HCT116 (cell line): ENCODE measurements around the gene MPHOSPH8. TPM values are rescaled to one million over a fixed set of nuclear protein-coding genes. Genes with fewer than 3 reads are reported as not detected.

Experiments used
- ATAC-seq: fragments of 200-7000 bp; cut with Tn5 transposase; 2 replicates; pipeline ENCODE4 v1.9.1; 2020; ENCODE audit warnings: mild to moderate bottlenecking, moderate library complexity
- BruUV-seq: library from RNA; stranded (reverse); fragments of 400-500 nt; replicated peaks from 2 replicates; lab custom pipeline; 2021; lab: Mats Ljungman, UMichigan
- CTCF ChIA-PET: fragments of 300-600 bp; sonication (Branson Sonifier 250); formaldehyde crosslinking; loops from one replicate; lab custom pipeline; 2021; ENCODE audit warnings: antibody characterized with exemption; lab: Charles Lee
- POLR2A ChIA-PET: fragments of 300-600, 350-600 bp; sonication (Branson Sonifier 250); formaldehyde crosslinking; loops from one replicate; lab custom pipeline; 2021; ENCODE audit warnings: antibody characterized with exemption; lab: Charles Lee
- RAD21 ChIA-PET, 2 experiments: fragments of 300-600 bp; sonication (Branson Sonifier 250); formaldehyde crosslinking; loops; one replicate each; lab custom pipeline; 2023; ENCODE audit warnings: low total read pairs in 2 of 2; ENCODE audit not compliant: uncharacterized antibody in 2 of 2, unreplicated experiment in 2 of 2, low non-redundant PET in 1 of 2; lab: Charles Lee
- DNase-seq: peaks from one replicate; pipeline ENCODE4 v3.0.0-alpha.2; 2010; ENCODE audit warnings: low read depth, low spot score
- H2AFZ ChIP-seq: fragments of 200-600 bp; shearing (Covaris generic), sonication (generic); 2 replicates; pipeline ENCODE4 v1.6.1; 2017; ENCODE audit warnings: low read depth, mixed run types, mixed read lengths, antibody characterized with exemption, low read length; ENCODE audit not compliant: poor library complexity, severe bottlenecking
- H3K27ac ChIP-seq: 2 replicates; pipeline ENCODE4 v1.5.1; 2012; ENCODE audit warnings: low read depth, low read length
- H3K27me3 ChIP-seq: fragments of 200-600 bp; sonication (generic); 2 replicates; pipeline ENCODE4 v1.6.1; 2016; ENCODE audit warnings: mixed run types, low read length, mixed read lengths; ENCODE audit not compliant: insufficient read depth
- H3K36me3 ChIP-seq, 2 experiments: fragments of 200-500 bp in 1 of 2; fragments of 200-600 bp in 1 of 2; sonication (Bioruptor generic) in 1 of 2; sonication (generic) in 1 of 2; 2 replicates each; pipeline versions ENCODE4 v1.5.1 to v1.6.1; 2014 to 2016; ENCODE audit warnings: low read length in 2 of 2, inconsistent platforms in 1 of 2, mixed read lengths in 1 of 2, mixed run types in 1 of 2; ENCODE audit not compliant: insufficient read depth in 2 of 2, control insufficient read depth in 1 of 2
- H3K4me1 ChIP-seq, 2 experiments: fragments of 200-600 bp in 1 of 2; sonication (generic) in 1 of 2; 2 replicates each; pipeline versions ENCODE4 v1.5.1 to v1.6.1; 2012 to 2017; ENCODE audit warnings: low read length in 2 of 2, inconsistent platforms in 1 of 2, mild to moderate bottlenecking in 1 of 2, mixed read lengths in 1 of 2, mixed run types in 1 of 2, moderate library complexity in 1 of 2; ENCODE audit not compliant: insufficient read depth in 2 of 2, control insufficient read depth in 1 of 2
- H3K4me2 ChIP-seq: fragments of 200-600 bp; sonication (generic); 2 replicates; pipeline ENCODE4 v1.6.1; 2017; ENCODE audit warnings: mixed run types, low read length, mixed read lengths
- H3K4me3 ChIP-seq, 2 experiments: fragments of 200-600 bp in 1 of 2; sonication (generic) in 1 of 2; replicated peaks in 1 of 2; 2 replicates each; pipeline ENCODE4 v1.5.1; 2011 to 2016; ENCODE audit warnings: low read length in 2 of 2, control low read depth in 1 of 2, low read depth in 1 of 2, mild to moderate bottlenecking in 1 of 2, mixed read lengths in 1 of 2, mixed run types in 1 of 2
- H3K79me2 ChIP-seq: fragments of 200-600 bp; sonication (generic); 2 replicates; pipeline ENCODE4 v1.6.1; 2017; ENCODE audit warnings: mild to moderate bottlenecking, mixed run types, low read length, moderate library complexity, mixed read lengths; ENCODE audit not compliant: insufficient read depth
- H3K9ac ChIP-seq: fragments of 200-600 bp; sonication (generic); 2 replicates; pipeline ENCODE4 v1.6.1; 2016; ENCODE audit warnings: low read length, mixed read lengths
- H3K9me2 ChIP-seq: fragments of 200-600 bp; sonication (generic), shearing (Covaris generic); 2 replicates; pipeline ENCODE4 v1.6.1; 2017; ENCODE audit warnings: mixed run types, mild to moderate bottlenecking, moderate library complexity; ENCODE audit not compliant: insufficient read depth
- H3K9me3 ChIP-seq, 2 experiments: fragments of 200-500 bp in 1 of 2; fragments of 200-600 bp in 1 of 2; sonication (Bioruptor generic) in 1 of 2; sonication (generic) in 1 of 2; 2 replicates each; pipeline ENCODE4 v1.6.1; 2014 to 2017; ENCODE audit warnings: low read length in 2 of 2, mixed read lengths in 2 of 2, inconsistent platforms in 1 of 2, low read depth in 1 of 2, mild to moderate bottlenecking in 1 of 2, mixed run types in 1 of 2, moderate library complexity in 1 of 2; ENCODE audit not compliant: control insufficient read depth in 1 of 2, insufficient read depth in 1 of 2
- H4K20me1 ChIP-seq: fragments of 200-600 bp; sonication (generic), shearing (Covaris generic); 2 replicates; pipeline ENCODE4 v1.6.1; 2017; ENCODE audit warnings: mixed run types, mild to moderate bottlenecking, moderate library complexity; ENCODE audit not compliant: insufficient read depth
- EGR1 ChIP-seq: IDR thresholded peaks from 2 replicates; pipeline ENCODE4 v1.6.1; 2012; ENCODE audit warnings: low read depth
- ELF1 ChIP-seq: IDR thresholded peaks from 2 replicates; pipeline ENCODE4 v1.6.1; 2012; ENCODE audit warnings: low read depth, borderline replicate concordance
- EZH2phosphoT487 ChIP-seq: fragments of 200-600 bp; IDR thresholded peaks from 2 replicates; pipeline ENCODE4 v1.6.1; 2018; ENCODE audit warnings: antibody characterized with exemption, borderline replicate concordance
- JUND ChIP-seq: IDR thresholded peaks from 2 replicates; pipeline ENCODE4 v1.6.1; 2012
- MAX ChIP-seq: IDR thresholded peaks from 2 replicates; pipeline ENCODE4 v1.6.1; 2012
- POLR2A ChIP-seq: IDR thresholded peaks from 2 replicates; pipeline ENCODE4 v1.7.0; 2011; ENCODE audit warnings: borderline replicate concordance; ENCODE audit not compliant: insufficient read depth, insufficient read length; ENCODE audit errors: extremely low read depth
- POLR2AphosphoS5 ChIP-seq: IDR thresholded peaks from 2 replicates; pipeline ENCODE4 v1.6.1; 2011; ENCODE audit warnings: mild to moderate bottlenecking, low read depth, low read length, moderate library complexity
- SIN3A ChIP-seq: IDR thresholded peaks from 2 replicates; pipeline ENCODE4 v1.6.1; 2012; ENCODE audit warnings: low read depth
- SP1 ChIP-seq: IDR thresholded peaks from 2 replicates; pipeline ENCODE4 v1.6.1; 2012; ENCODE audit warnings: low read depth
- SRF ChIP-seq: IDR thresholded peaks from 2 replicates; pipeline ENCODE4 v1.6.1; 2012; ENCODE audit warnings: low read depth
- YY1 ChIP-seq: IDR thresholded peaks from 2 replicates; pipeline ENCODE4 v1.6.1; 2011; ENCODE audit warnings: low read length, low read depth, moderate library complexity, mild to moderate bottlenecking; ENCODE audit not compliant: insufficient replicate concordance; ENCODE audit errors: extremely low read depth
- ZFX ChIP-seq: fragments of 450-650 bp; IDR thresholded peaks from 2 replicates; pipeline ENCODE4 v1.6.1; 2017
- intact Hi-C: fragments of 100-400 bp; cut with micrococcal nuclease; formaldehyde crosslinking; loops from 2 replicates; pipeline ENCODE4 v1.10.0; 2022
- total RNA-seq: library from RNA; stranded (reverse); gene quantifications from one replicate; pipeline ENCODE4 v1.2.1, GENCODE V29; 2021; ENCODE audit not compliant: unreplicated experiment
- TF ChIP-seq, protein P1 (sequence below): IDR thresholded peaks from 2 replicates; pipeline ENCODE4 v1.6.1; 2012
- TF ChIP-seq, protein P2 (sequence below): IDR thresholded peaks from 2 replicates; pipeline ENCODE4 v1.6.1; 2011; ENCODE audit warnings: mild to moderate bottlenecking, low read length, moderate library complexity; ENCODE audit not compliant: insufficient replicate concordance; ENCODE audit errors: extremely low read depth

Gene MPHOSPH8
- total RNA-seq, 1 experiment from 2014 or later, result 21.5 TPM

- ChIA-PET CTCF (interaction anchor here (1.3 kb wide), 1 partner anchor 149 kb away, joined by 3 read pairs; no protein-coding TSS in a partner anchor), POLR2A (no interaction called here), RAD21 (no interaction called here)
- ATAC-seq, result no peak
- H3K4me1 ChIP-seq, result no peaks in the 10 kb centered on the region
- no peaks in the 10 kb centered on the region for H4K20me1 ChIP-seq
- no peaks in the 10 kb centered on the region for H3K9me2 ChIP-seq
- H3K27me3 ChIP-seq, result no peaks in the 10 kb centered on the region
- intact Hi-C loops, result no loop called here
- DNase-seq, result no peak
- H3K4me3 ChIP-seq, result no peak overlapping the region
- no peaks in the 10 kb centered on the region for H3K9me3 ChIP-seq
- peaks cover 34 to 45% of the 10 kb centered on the region in 2 experiments for H3K36me3 ChIP-seq
- H3K9ac ChIP-seq, result no peak overlapping the region
- H3K79me2 ChIP-seq, result no peaks in the 10 kb centered on the region
- no TSS peak for BruUV-seq
- TF ChIP-seq SIN3A, result no peak
- no peak for TF ChIP-seq EGR1
- no peak for TF ChIP-seq POLR2A
- no peak for TF ChIP-seq YY1
- TF ChIP-seq EZH2phosphoT487, result no peak
- TF ChIP-seq POLR2AphosphoS5, result no peak
- TF ChIP-seq ELF1, result no peak
- no peak for TF ChIP-seq MAX
- TF ChIP-seq, protein P1, sequence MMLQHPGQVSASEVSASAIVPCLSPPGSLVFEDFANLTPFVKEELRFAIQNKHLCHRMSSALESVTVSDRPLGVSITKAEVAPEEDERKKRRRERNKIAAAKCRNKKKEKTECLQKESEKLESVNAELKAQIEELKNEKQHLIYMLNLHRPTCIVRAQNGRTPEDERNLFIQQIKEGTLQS, result no peak
- TF ChIP-seq ZFX, result no peak
- TF ChIP-seq SP1, result no peak
- no peak for TF ChIP-seq SRF
- TF ChIP-seq JUND, result no peak
- no peak overlapping the region for H2AFZ ChIP-seq
- H3K4me2 ChIP-seq, result no peak overlapping the region
- H3K27ac ChIP-seq, result no peak overlapping the region
Measured at GRCh38 chr13:19668778-19669177, 35.3 kb downstream of the MPHOSPH8 start.

- no peaks in the 10 kb centered on the region for H3K9me2 ChIP-seq
- POLR2A ChIA-PET, result no interaction called here
- no peak overlapping the region for H3K4me3 ChIP-seq
- H2AFZ ChIP-seq, result no peak overlapping the region
- intact Hi-C loops, result no loop called here
- RAD21 ChIA-PET, result no interaction called here
- CTCF ChIA-PET, result interaction anchor here (1.3 kb wide), 1 partner anchor 148 kb away, joined by 3 read pairs; no protein-coding TSS in a partner anchor
- no peaks in the 10 kb centered on the region for H3K27me3 ChIP-seq
- no peak overlapping the region for H3K9ac ChIP-seq
- H3K9me3 ChIP-seq, result no peaks in the 10 kb centered on the region
- no TSS peak for BruUV-seq
- no peaks in the 10 kb centered on the region for H3K4me1 ChIP-seq
- H3K79me2 ChIP-seq, result no peaks in the 10 kb centered on the region
- H4K20me1 ChIP-seq, result no peaks in the 10 kb centered on the region
- DNase-seq (no peak), ATAC-seq (no peak)
- TF ChIP-seq ZFX, result no peak
- no peak for TF ChIP-seq POLR2AphosphoS5
- TF ChIP-seq, protein P2, sequence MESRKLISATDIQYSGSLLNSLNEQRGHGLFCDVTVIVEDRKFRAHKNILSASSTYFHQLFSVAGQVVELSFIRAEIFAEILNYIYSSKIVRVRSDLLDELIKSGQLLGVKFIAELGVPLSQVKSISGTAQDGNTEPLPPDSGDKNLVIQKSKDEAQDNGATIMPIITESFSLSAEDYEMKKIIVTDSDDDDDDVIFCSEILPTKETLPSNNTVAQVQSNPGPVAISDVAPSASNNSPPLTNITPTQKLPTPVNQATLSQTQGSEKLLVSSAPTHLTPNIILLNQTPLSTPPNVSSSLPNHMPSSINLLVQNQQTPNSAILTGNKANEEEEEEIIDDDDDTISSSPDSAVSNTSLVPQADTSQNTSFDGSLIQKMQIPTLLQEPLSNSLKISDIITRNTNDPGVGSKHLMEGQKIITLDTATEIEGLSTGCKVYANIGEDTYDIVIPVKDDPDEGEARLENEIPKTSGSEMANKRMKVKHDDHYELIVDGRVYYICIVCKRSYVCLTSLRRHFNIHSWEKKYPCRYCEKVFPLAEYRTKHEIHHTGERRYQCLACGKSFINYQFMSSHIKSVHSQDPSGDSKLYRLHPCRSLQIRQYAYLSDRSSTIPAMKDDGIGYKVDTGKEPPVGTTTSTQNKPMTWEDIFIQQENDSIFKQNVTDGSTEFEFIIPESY, result no peak
- no peak for TF ChIP-seq JUND
- no peak overlapping the region for H3K4me2 ChIP-seq
- peaks cover 38 to 55% of the 10 kb centered on the region in 2 experiments for H3K36me3 ChIP-seq
- H3K27ac ChIP-seq, result no peak overlapping the region
Measured at GRCh38 chr13:19670147-19670546, 36.7 kb downstream of the MPHOSPH8 start.
